ENCODE data around the gene CEP85L.
"Not testable (repeated sequence)": the region's sequence is repeated elsewhere in the genome, so short reads cannot be mapped to it uniquely, and the experiment has no call there.

CEP85L gene

GRCh38 chr6:118436482-118436881 lies 214.9 kb downstream of the CEP85L start:
- no peaks in the 10 kb centered on the region for H3K79me2 ChIP-seq (ENCODE audit: control insufficient read depth, insufficient read depth, low read length)
- no peak overlapping the region for H3K4ac ChIP-seq (ENCODE audit: low read depth, low read length)
- no peak for DNase-seq
- H4K8ac ChIP-seq (ENCODE audit: low read depth, low read length): no peak overlapping the region
- no peak overlapping the region for H4K5ac ChIP-seq (ENCODE audit: low read length)
- no peak overlapping the region for H3K56ac ChIP-seq (ENCODE audit: low read length)
- H3K23ac ChIP-seq (ENCODE audit: low read length): no peak overlapping the region
- no peaks in the 10 kb centered on the region for H3K79me1 ChIP-seq (ENCODE audit: low read length)
- no peaks in the 10 kb centered on the region for H3K36me3 ChIP-seq (ENCODE audit: control insufficient read depth, insufficient read depth, low read length)
- H3K9ac ChIP-seq (ENCODE audit: low read length): no peak overlapping the region
- H2BK120ac ChIP-seq (ENCODE audit: low read depth, low read length): no peak overlapping the region
- H2BK5ac ChIP-seq (ENCODE audit: low read length): no peak overlapping the region
- no peak overlapping the region for H3K18ac ChIP-seq (ENCODE audit: low read length)
- no peak overlapping the region for H2BK15ac ChIP-seq (replicated peaks; ENCODE audit: low read depth)
- H3K27ac ChIP-seq (ENCODE audit: low read depth, low read length): no peak overlapping the region
- no peak overlapping the region for H2AK5ac ChIP-seq (ENCODE audit: low read length)
- no CpG with 5 or more reads among the region's 3 CpGs for WGBS (ENCODE audit: extremely low coverage, insufficient coverage, low lambda C conversion rate)
- no peak overlapping the region for H3K4me3 ChIP-seq (ENCODE audit: low read length)
- no peaks in the 10 kb centered on the region for H3K4me1 ChIP-seq (ENCODE audit: control insufficient read depth, low read depth, low read length)
- no peak overlapping the region for H3K4me2 ChIP-seq (ENCODE audit: low read length)
- no peaks in the 10 kb centered on the region for H3K27me3 ChIP-seq (ENCODE audit: insufficient read depth, low read length, poor library complexity)

GRCh38 chr6:118434147-118434546 lies 217.2 kb downstream of the CEP85L start:
- H4K8ac ChIP-seq (ENCODE audit: low read depth, low read length); H3K9ac ChIP-seq (ENCODE audit: low read length); H3K27me3 ChIP-seq (ENCODE audit: insufficient read depth, low read length, poor library complexity); H2AK5ac ChIP-seq (ENCODE audit: low read length); H2BK15ac ChIP-seq (replicated peaks; ENCODE audit: low read depth); H3K56ac ChIP-seq (ENCODE audit: low read length); H3K27ac ChIP-seq (ENCODE audit: low read depth, low read length); H2BK5ac ChIP-seq (ENCODE audit: low read length); H2BK120ac ChIP-seq (ENCODE audit: low read depth, low read length); H4K5ac ChIP-seq (ENCODE audit: low read length); H3K4me2 ChIP-seq (ENCODE audit: low read length); H3K4ac ChIP-seq (ENCODE audit: low read depth, low read length); H3K23ac ChIP-seq (ENCODE audit: low read length); H3K4me3 ChIP-seq (ENCODE audit: low read length); H3K79me1 ChIP-seq (ENCODE audit: low read length); H3K36me3 ChIP-seq (ENCODE audit: control insufficient read depth, insufficient read depth, low read length); H3K4me1 ChIP-seq (ENCODE audit: control insufficient read depth, low read depth, low read length); DNase-seq; H3K18ac ChIP-seq (ENCODE audit: low read length); H3K79me2 ChIP-seq (ENCODE audit: control insufficient read depth, insufficient read depth, low read length): not testable (repeated sequence)
- WGBS (ENCODE audit: extremely low coverage, insufficient coverage, low lambda C conversion rate): no CpG with 5 or more reads among the region's 3 CpGs

- H3K56ac ChIP-seq (ENCODE audit: low read length); H2BK5ac ChIP-seq (ENCODE audit: low read length): not testable (repeated sequence)
- no CpG with 5 or more reads among the region's 5 CpGs for WGBS (ENCODE audit: extremely low coverage, insufficient coverage, low lambda C conversion rate)
Measured at GRCh38 chr6:118421312-118421711, 230.1 kb downstream of the CEP85L start.

GRCh38 chr6:118419448-118420394 lies 231.7 kb downstream of the CEP85L start:
- H3K4me3 ChIP-seq (ENCODE audit: low read length): no peak overlapping the region
- H3K27me3 ChIP-seq (ENCODE audit: insufficient read depth, low read length, poor library complexity): no peaks in the 10 kb centered on the region
- H3K36me3 ChIP-seq (ENCODE audit: control insufficient read depth, insufficient read depth, low read length): no peaks in the 10 kb centered on the region
- no peaks in the 10 kb centered on the region for H3K79me2 ChIP-seq (ENCODE audit: control insufficient read depth, insufficient read depth, low read length)
- H3K23ac ChIP-seq (ENCODE audit: low read length): no peak overlapping the region
- no peaks in the 10 kb centered on the region for H3K79me1 ChIP-seq (ENCODE audit: low read length)
- H2BK120ac ChIP-seq (ENCODE audit: low read depth, low read length): no peak overlapping the region
- no peak for DNase-seq
- H3K4me2 ChIP-seq (ENCODE audit: low read length): no peak overlapping the region
- H4K5ac ChIP-seq (ENCODE audit: low read length): no peak overlapping the region
- no peak overlapping the region for H3K9ac ChIP-seq (ENCODE audit: low read length)
- H2AK5ac ChIP-seq (ENCODE audit: low read length): no peak overlapping the region
- no peak overlapping the region for H3K4ac ChIP-seq (ENCODE audit: low read depth, low read length)
- H4K8ac ChIP-seq (ENCODE audit: low read depth, low read length): no peak overlapping the region
- no peaks in the 10 kb centered on the region for H3K4me1 ChIP-seq (ENCODE audit: control insufficient read depth, low read depth, low read length)
- H2BK5ac ChIP-seq (ENCODE audit: low read length): no peak overlapping the region
- H3K56ac ChIP-seq (ENCODE audit: low read length): no peak overlapping the region
- no peak overlapping the region for H2BK15ac ChIP-seq (replicated peaks; ENCODE audit: low read depth)
- H3K27ac ChIP-seq (ENCODE audit: low read depth, low read length): no peak overlapping the region
- no peak overlapping the region for H3K18ac ChIP-seq (ENCODE audit: low read length)

More at GRCh38 chr6:118421312-118421711, 230.1 kb downstream of the CEP85L start:
- H3K4me3 ChIP-seq (ENCODE audit: low read length); H3K18ac ChIP-seq (ENCODE audit: low read length); H3K79me1 ChIP-seq (ENCODE audit: low read length); H4K5ac ChIP-seq (ENCODE audit: low read length); H3K27me3 ChIP-seq (ENCODE audit: insufficient read depth, low read length, poor library complexity); H3K4me2 ChIP-seq (ENCODE audit: low read length); H3K4ac ChIP-seq (ENCODE audit: low read depth, low read length); H3K9ac ChIP-seq (ENCODE audit: low read length); H2AK5ac ChIP-seq (ENCODE audit: low read length); H3K27ac ChIP-seq (ENCODE audit: low read depth, low read length); H2BK120ac ChIP-seq (ENCODE audit: low read depth, low read length); H3K79me2 ChIP-seq (ENCODE audit: control insufficient read depth, insufficient read depth, low read length); H3K23ac ChIP-seq (ENCODE audit: low read length); H4K8ac ChIP-seq (ENCODE audit: low read depth, low read length); H2BK15ac ChIP-seq (replicated peaks; ENCODE audit: low read depth); H3K36me3 ChIP-seq (ENCODE audit: control insufficient read depth, insufficient read depth, low read length); H3K4me1 ChIP-seq (ENCODE audit: control insufficient read depth, low read depth, low read length): not testable (repeated sequence)
- peak; percentile 41 for DNase-seq
